Stimulated activated CD8-positive, alpha-beta memory T cell treated with anti-CD3 and anti-CD28 coated beads, Interleukin-12 subunit alpha, Interleukin-12 subunit beta, amount 100 ng/mL, for 24 hours (primary cell): ENCODE measurements around the gene PAMR1.
A peak's percentile ranks its signal among the peaks of the same experiment; 100 is the strongest.

Experiments used
- DNase-seq: peaks from one replicate; pipeline ENCODE4 v3.0.0-alpha.2; 2020; ENCODE audit errors: extremely low read depth

Gene PAMR1

GRCh38 chr11:35500744-35501143 is 24.7 kb downstream of the PAMR1 start:
- no peak for DNase-seq

GRCh38 chr11:35496416-35496815 is 29.0 kb downstream of the PAMR1 start:
- DNase-seq = no peak

GRCh38 chr11:35494957-35495490 is 30.4 kb downstream of the PAMR1 start:
- no peak for DNase-seq

GRCh38 chr11:35491231-35491871 is 34.1 kb downstream of the PAMR1 start:
- no peak for DNase-seq

- DNase-seq = no peak
These were observed 37.3 kb downstream of the PAMR1 start for GRCh38 chr11:35488117-35488516.

- DNase-seq = no peak
These were observed 37.8 kb downstream of the PAMR1 start for GRCh38 chr11:35487532-35488078.

GRCh38 chr11:35486934-35487333 is 38.5 kb downstream of the PAMR1 start:
- no peak for DNase-seq

- DNase-seq = no peak
These were observed 39.0 kb downstream of the PAMR1 start for GRCh38 chr11:35486446-35486845.

- DNase-seq = peak; percentile 19
These were observed 39.6 kb downstream of the PAMR1 start for GRCh38 chr11:35485656-35486322.

- DNase-seq = no peak
These were observed 41.0 kb downstream of the PAMR1 start for GRCh38 chr11:35484435-35484834.

GRCh38 chr11:35483131-35483820 is 42.1 kb downstream of the PAMR1 start:
- DNase-seq = no peak

GRCh38 chr11:35479731-35480130 is 45.7 kb downstream of the PAMR1 start:
- no peak for DNase-seq

GRCh38 chr11:35478471-35479091 is 46.8 kb downstream of the PAMR1 start:
- no peak for DNase-seq

- DNase-seq = no peak
These were observed 47.5 kb downstream of the PAMR1 start for GRCh38 chr11:35477901-35478300.

- DNase-seq = no peak
These were observed 50.7 kb downstream of the PAMR1 start for GRCh38 chr11:35474688-35475087.

- no peak for DNase-seq
These were observed 51.5 kb downstream of the PAMR1 start for GRCh38 chr11:35473795-35474374.

GRCh38 chr11:35470616-35471015 is 54.8 kb downstream of the PAMR1 start:
- DNase-seq = no peak

- DNase-seq = no peak
These were observed 59.4 kb downstream of the PAMR1 start for GRCh38 chr11:35466058-35466457.

GRCh38 chr11:35464308-35464707 is 61.1 kb downstream of the PAMR1 start:
- DNase-seq = no peak

- no peak for DNase-seq
These were observed 62.1 kb downstream of the PAMR1 start for GRCh38 chr11:35463331-35463751.

GRCh38 chr11:35461917-35462538 is 63.4 kb downstream of the PAMR1 start:
- no peak for DNase-seq
